Type B pancreatic cell (in vitro differentiated cells): ENCODE measurements around the gene KCNJ12. TPM values are rescaled to one million over a fixed set of nuclear protein-coding genes. Genes with fewer than 3 reads are reported as not detected.

Experiments used
- DNase-seq: peaks from one replicate; pipeline ENCODE4 v3.0.0; 2021; ENCODE audit warnings: mixed read lengths; ENCODE audit not compliant: unreplicated experiment; ENCODE audit errors: extremely low spot score
- H3K27ac Mint-ChIP-seq: 2 replicates; pipeline ENCODE4 v1.8.0; 2021; ENCODE audit warnings: mild to moderate bottlenecking, mixed read lengths
- H3K27me3 Mint-ChIP-seq: 2 replicates; pipeline ENCODE4 v1.8.0; 2021; ENCODE audit warnings: mixed read lengths
- H3K36me3 Mint-ChIP-seq: 2 replicates; pipeline ENCODE4 v1.8.0; 2021; ENCODE audit warnings: mixed read lengths
- H3K4me1 Mint-ChIP-seq: one replicate; pipeline ENCODE4 v1.8.0; 2021; ENCODE audit warnings: mixed read lengths; ENCODE audit not compliant: unreplicated experiment
- H3K4me3 Mint-ChIP-seq: 2 replicates; pipeline ENCODE4 v1.8.0; 2021; ENCODE audit warnings: mild to moderate bottlenecking, mixed read lengths
- H3K9me3 Mint-ChIP-seq: 2 replicates; pipeline ENCODE4 v1.8.0; 2021; ENCODE audit warnings: mixed read lengths
- total RNA-seq: library from RNA; stranded (reverse); gene quantifications from 2 replicates; pipeline ENCODE4 v1.2.1, GENCODE V29; 2021; ENCODE audit warnings: low replicate concordance
- TF ChIP-seq, protein P1 (sequence below): fragments of 200-600 bp; sonication (generic); conservative IDR thresholded peaks from 2 replicates; pipeline ENCODE4 v1.5.0; 2021; ENCODE audit warnings: antibody characterized with exemption, mild to moderate bottlenecking

The KCNJ12 gene
- total RNA-seq, 1 donor from 2014 or later: 2.2 TPM

DNA sequence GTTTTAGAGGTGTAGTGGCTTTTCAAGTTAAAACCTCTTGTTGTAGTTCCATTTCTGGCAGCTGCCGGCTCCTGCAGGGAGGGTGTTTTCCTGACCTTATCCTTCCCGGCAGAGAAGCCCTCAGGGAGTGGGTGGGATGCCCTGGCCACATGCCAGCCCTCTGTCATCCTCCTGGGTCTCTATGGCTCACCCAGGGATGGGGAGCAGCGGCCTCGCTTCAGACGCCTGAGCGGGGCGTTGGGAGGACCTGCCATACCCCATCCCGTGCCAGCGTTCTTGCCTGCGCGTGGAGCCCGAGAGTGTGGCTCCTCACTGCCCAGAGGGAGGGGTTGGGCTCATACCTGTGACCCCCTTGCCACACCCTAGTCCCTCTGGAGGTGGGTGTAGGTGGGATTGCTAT is 11.9 kb downstream of the KCNJ12 start:
- Mint-ChIP-seq H3K27me3 (no peaks in the 10 kb centered on the region), H3K36me3 (no peaks in the 10 kb centered on the region), H3K4me3 (no peak overlapping the region), H3K27ac (no peak overlapping the region), H3K4me1 (peaks cover 9% of the 10 kb centered on the region), H3K9me3 (no peaks in the 10 kb centered on the region)
- TF ChIP-seq, protein P1, sequence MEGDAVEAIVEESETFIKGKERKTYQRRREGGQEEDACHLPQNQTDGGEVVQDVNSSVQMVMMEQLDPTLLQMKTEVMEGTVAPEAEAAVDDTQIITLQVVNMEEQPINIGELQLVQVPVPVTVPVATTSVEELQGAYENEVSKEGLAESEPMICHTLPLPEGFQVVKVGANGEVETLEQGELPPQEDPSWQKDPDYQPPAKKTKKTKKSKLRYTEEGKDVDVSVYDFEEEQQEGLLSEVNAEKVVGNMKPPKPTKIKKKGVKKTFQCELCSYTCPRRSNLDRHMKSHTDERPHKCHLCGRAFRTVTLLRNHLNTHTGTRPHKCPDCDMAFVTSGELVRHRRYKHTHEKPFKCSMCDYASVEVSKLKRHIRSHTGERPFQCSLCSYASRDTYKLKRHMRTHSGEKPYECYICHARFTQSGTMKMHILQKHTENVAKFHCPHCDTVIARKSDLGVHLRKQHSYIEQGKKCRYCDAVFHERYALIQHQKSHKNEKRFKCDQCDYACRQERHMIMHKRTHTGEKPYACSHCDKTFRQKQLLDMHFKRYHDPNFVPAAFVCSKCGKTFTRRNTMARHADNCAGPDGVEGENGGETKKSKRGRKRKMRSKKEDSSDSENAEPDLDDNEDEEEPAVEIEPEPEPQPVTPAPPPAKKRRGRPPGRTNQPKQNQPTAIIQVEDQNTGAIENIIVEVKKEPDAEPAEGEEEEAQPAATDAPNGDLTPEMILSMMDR: no peak
- DNase-seq: no peak

DNA sequence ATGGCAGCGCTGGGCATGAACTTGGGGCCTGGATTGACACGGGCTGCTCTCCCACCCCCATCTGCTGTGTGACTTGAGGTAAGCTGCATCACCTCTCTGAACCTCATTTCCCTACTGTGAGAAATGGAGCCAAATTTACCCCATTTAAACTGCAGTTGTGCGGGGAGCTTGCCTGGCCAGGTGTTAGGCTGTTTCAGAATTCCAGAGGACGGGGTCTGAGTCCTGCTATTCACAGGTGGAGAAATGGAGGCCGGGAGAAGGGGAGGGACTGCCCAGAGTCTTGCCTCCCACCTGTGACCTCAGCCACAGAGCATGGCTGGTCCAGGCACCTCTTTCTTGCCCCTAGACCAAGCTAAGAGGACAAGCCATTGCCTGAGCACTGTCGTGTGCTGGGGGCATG is 12.8 kb downstream of the KCNJ12 start:
- Mint-ChIP-seq H3K4me3 (no peak overlapping the region), H3K27me3 (no peaks in the 10 kb centered on the region), H3K27ac (no peak overlapping the region), H3K9me3 (no peaks in the 10 kb centered on the region), H3K36me3 (no peaks in the 10 kb centered on the region), H3K4me1 (peaks cover 9% of the 10 kb centered on the region)
- DNase-seq: no peak
- TF ChIP-seq, protein P1: no peak

DNA sequence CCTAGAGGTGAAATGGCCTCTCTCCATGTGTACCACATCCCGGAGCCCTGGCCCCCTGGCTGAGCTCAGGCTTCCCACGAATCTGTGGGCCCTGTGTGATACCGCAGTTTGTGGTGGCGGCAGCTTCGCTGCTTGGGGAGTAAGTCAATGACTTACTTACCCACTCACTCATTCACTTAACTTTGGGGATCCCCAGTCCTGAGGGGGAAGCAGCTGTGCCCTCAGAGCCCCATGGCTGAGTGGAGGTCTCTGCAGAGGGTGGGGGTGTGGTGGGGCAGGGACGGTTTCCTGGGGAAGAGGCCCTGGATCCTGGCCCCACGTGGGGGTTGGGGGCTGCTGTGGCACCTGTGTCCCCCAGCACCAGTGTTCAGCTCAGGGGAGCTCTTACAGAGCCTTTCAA is 13.2 kb downstream of the KCNJ12 start:
- DNase-seq: no peak
- Mint-ChIP-seq H3K27ac (no peak overlapping the region), H3K4me1 (peaks cover 9% of the 10 kb centered on the region), H3K27me3 (no peaks in the 10 kb centered on the region), H3K36me3 (no peaks in the 10 kb centered on the region), H3K9me3 (no peaks in the 10 kb centered on the region), H3K4me3 (no peak overlapping the region)
- TF ChIP-seq, protein P1: no peak

DNA sequence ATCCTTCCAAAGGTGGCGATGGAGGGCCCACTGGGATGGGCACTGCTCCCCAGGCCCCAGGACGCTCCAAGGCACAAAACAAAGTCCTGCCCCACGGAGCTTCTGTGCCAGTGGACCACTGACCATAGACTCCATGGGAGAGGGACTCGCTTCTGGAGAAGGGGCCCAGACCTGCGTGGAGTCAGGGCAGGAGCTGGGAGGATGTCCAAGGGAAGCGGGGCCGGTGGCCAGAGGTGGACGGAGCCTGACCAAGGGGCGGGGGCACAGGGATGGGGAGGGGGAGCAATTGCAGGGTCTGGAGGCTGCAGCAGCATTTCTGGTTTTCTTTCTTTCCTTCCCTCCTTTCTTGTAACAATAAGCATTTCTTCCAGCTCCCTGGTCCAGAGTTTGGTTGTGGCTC is 14.1 kb downstream of the KCNJ12 start:
- H3K27ac Mint-ChIP-seq: no peak overlapping the region
- H3K4me1 Mint-ChIP-seq: peaks cover 9% of the 10 kb centered on the region
- TF ChIP-seq, protein P1: no peak
- H3K36me3 Mint-ChIP-seq: no peaks in the 10 kb centered on the region
- no peaks in the 10 kb centered on the region for H3K9me3 Mint-ChIP-seq
- no peak for DNase-seq
- no peak overlapping the region for H3K4me3 Mint-ChIP-seq
- H3K27me3 Mint-ChIP-seq: no peaks in the 10 kb centered on the region

DNA sequence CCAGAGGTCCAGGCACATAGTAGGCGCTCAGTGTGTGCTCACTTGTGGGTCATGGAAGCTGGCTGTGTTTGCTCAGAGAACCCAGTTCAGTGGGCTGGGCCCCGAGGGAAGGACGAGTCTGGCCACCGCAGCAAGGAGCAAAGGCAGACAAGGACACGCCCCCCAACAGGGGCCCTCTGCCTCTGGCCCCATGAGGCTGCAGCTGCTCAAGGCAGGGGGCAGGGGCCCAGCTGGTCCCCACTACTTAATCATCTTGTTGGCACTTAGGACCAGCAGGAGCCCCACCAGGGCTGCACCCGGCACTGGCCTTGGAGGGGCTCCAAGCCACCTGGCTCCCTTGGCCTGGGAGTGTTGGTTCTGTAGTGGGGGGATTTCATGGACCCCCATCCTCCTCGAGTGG is 16.1 kb downstream of the KCNJ12 start:
- peaks cover 9% of the 10 kb centered on the region for H3K4me1 Mint-ChIP-seq
- no peaks in the 10 kb centered on the region for H3K36me3 Mint-ChIP-seq
- H3K27me3 Mint-ChIP-seq: no peaks in the 10 kb centered on the region
- H3K27ac Mint-ChIP-seq: no peak overlapping the region
- TF ChIP-seq, protein P1: no peak
- H3K4me3 Mint-ChIP-seq: no peak overlapping the region
- H3K9me3 Mint-ChIP-seq: no peaks in the 10 kb centered on the region
- DNase-seq: no peak

DNA sequence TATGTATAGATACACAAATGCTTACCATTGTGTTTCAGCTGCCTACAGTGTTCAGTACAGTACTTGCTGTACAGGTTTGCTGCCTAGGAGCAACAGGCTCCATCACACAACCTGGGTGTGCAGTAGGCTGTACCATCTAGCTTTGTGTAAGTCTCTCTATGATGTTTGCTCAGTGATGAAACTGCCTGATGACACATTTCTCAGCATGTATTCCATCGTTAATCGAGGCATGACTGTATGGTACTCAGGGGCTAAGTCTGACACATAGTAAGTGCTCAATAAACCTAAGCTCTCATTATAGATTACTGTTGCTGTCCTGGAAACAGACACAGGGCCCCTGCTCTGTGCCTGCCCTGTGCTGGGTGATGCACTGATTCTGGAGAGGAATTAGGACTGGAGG is 18.1 kb downstream of the KCNJ12 start:
- no peak for DNase-seq
- H3K36me3 Mint-ChIP-seq: no peaks in the 10 kb centered on the region
- H3K27ac Mint-ChIP-seq: no peak overlapping the region
- TF ChIP-seq, protein P1: no peak
- H3K4me3 Mint-ChIP-seq: no peak overlapping the region
- peaks cover 2% of the 10 kb centered on the region for H3K27me3 Mint-ChIP-seq
- no peaks in the 10 kb centered on the region for H3K9me3 Mint-ChIP-seq
- H3K4me1 Mint-ChIP-seq: peaks cover 7% of the 10 kb centered on the region
